HG03442 (cell line): ENCODE data around the gene ACTN3.
A peak's percentile ranks its signal among the peaks of the same experiment; 100 is the strongest.
"Not testable (repeated sequence)": the region's sequence is repeated elsewhere in the genome, so short reads cannot be mapped to it uniquely, and the experiment has no call there.

Source experiments
- ATAC-seq: cut with Tn5 transposase; IDR thresholded peaks from one replicate; pipeline ENCODE4 v1.9.1; 2021; ENCODE audit warnings: mild to moderate bottlenecking, moderate library complexity; ENCODE audit not compliant: unreplicated experiment

The ACTN3 gene

DNA sequence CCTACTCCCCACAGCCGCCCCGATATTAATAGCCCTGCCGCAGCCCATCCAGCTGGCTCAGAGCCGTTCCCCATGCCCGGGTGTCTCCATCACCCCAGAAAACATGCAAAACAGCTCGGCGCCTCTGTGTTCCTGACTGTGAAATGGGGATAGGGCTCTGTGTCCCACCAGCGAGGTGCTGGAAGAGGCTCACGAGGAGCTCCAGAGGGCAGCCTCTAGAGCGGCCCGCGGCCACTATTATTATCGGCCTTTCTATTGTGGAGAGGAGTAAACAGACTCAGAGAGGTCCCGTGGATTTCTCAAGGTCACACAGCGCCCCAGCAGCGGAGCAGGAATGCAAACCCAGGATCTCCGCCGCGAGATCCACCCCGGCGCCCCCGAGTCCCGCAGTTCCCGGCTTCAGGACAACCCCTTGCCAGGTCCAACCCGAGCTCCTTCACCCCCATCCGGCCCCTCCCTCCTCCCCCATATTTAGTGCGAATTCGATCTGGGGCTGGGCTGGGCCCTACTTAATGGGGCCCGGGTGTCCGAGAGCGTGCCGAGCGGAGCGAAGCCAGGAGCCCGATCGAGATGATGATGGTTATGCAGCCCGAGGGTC lies at the start of gene ACTN3:
Gene ACTN3, plus strand, starts transcription at position 536 of the 598 bp plus-strand sequence. Its CDS starts 35 bp downstream, at position 571.
- ATAC-seq = no peak

GRCh38 chr11:66497206-66497605 lies 49.5 kb upstream of the ACTN3 start:
- ATAC-seq = no peak

DNA sequence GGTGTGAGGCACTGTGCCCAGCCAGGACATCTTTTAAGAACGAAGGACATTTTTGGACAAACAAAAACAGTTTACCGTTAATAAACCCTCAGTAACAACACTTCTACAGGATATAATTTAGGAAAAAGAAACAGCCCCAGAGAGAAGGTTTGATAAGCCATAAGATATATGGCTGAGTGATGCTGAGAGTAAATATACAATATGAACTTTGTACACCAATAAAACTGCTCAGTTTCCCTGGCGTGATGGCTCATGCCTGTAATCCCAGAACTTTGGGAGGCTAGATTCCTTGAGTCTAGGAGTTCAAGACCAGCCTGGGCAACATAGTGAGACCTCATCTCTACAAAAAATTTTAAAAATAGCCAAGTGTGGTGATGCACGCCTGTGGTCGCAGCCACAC lies 48.2 kb upstream of the ACTN3 start:
- ATAC-seq = no peak

DNA sequence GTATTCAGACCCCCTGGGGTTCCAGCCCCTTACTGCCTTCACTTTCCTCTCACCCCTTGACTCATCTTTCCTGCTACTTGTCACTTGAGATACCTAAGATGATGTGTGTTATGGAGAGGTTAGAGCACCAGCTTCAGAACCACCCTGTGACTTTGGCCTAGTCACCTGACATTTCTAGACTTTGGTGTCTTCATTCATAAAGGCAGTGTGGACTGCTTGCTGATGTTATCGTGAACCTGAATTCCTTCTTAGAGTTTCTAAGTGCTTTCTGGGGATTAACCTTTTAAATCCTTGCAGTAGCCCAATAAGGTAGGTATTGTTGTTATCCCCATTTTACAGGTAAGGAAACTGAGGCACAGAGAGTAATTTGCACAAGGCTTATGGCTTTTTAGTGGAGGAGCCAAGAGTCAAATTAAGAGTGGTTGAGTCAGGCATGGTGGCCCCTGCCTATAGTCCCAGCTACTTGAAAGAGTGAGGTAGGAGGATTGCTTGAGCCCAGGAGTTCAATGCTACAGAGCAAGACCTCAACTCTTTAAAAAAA lies 41.4 kb upstream of the ACTN3 start:
- ATAC-seq = no peak

DNA sequence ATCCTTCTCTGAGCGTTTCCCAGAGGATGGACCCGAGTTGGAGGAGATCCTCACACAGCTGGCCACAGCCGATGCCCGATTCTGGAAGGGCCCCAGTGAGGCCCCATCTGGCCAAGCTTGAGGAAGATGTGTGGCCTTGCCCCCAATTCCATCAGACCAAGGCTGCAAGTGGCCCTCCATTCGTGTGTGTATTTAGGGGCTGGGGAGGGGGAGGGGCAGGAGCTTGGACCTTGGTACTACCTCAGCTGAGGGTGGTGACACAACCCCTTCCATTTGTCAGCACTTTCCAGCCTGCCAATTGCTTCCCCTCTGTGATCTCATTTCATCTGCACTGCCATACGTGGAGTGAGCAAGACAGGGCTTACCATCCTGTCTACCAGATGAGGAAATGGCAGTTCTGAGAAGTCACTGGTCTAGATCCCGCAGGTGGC lies 37.6 kb upstream of the ACTN3 start:
- no peak for ATAC-seq

GRCh38 chr11:66510271-66510989 lies 36.3 kb upstream of the ACTN3 start, which contains the start of gene BBS1:
Gene BBS1, plus strand, starts transcription at chr11:66510635. Its CDS starts 25 bp downstream, at chr11:66510660.
- ATAC-seq = peak; percentile 85

DNA sequence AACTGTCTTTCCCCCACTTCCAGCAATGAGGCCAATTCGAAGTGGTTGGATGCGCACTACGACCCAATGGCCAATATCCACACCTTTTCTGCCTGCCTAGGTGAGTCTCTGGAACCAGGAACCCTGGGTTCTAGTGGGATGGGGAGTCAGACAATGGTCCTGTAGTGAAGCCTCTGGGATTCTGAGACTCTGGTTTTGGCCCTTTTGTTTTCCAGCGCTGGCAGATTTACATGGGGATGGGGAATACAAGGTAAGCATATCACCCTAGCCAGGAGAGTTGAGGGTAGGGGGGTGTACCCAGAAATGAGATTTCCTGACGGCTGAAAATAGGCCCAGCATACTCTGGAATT lies 35.7 kb upstream of the ACTN3 start:
- no peak for ATAC-seq

DNA sequence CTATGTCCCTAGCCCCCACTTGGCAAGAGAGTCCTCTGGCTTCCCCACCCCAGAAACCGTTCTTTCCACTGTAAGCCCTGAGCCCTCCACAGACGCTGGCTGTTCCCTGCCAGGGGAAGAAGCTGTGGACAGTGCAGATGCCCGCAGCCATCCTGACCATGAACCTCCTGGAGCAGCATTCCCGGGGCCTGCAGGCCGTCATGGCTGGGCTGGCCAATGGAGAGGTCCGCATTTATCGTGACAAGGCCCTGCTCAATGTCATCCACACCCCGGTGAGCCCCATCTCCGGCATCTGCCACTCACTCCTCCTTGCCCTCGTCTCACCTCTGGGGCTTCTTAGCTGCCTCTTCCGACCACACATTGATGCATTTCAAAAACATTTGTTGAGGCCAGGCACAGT lies 23.1 kb upstream of the ACTN3 start:
- ATAC-seq = no peak

- ATAC-seq = no peak
These were observed 22.2 kb upstream of the ACTN3 start for GRCh38 chr11:66524304-66525040.

DNA sequence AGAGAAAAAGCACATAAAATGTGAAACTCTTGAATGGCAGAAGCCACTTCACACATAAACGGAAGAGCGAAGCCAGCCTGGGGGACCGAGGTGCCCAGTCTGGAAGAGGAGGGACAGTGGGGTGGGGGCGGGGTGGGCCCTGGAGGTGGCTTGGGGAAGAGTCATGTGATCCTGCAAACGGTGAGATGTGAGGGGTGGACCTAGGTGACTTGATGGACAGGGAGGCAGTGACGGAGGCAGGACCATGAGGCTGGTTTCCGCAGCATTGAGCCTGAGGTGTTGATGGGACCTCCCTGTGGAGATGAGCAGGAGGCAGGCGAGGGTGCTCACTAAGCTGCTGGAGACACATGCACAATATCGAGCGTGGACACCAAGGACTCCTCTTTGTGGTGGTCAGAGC lies 17.6 kb upstream of the ACTN3 start:
- ATAC-seq = no peak

DNA sequence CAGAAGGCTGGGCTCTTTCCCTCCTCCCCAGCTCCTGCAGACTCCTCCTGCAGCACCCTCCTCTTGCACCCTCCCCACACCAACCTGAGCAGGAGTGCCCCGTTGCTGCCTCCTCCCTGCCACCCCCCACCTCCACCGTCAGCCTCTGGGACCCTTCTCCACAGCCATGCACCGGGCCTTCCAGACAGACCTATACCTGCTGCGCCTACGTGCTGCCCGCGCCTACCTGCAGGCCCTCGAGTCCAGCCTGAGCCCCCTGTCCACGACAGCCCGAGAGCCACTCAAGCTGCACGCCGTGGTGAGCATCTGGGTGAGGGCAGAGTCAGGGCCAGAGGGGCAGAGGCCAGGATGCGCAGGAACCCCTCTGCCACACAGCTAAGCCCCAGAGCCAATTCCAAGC lies 17.0 kb upstream of the ACTN3 start:
- no peak for ATAC-seq

GRCh38 chr11:66530927-66531709 lies 15.6 kb upstream of the ACTN3 start:
- ATAC-seq = no peak

GRCh38 chr11:66531841-66532240 lies 14.9 kb upstream of the ACTN3 start:
- ATAC-seq = no peak

- no peak for ATAC-seq
These were observed 13.9 kb upstream of the ACTN3 start for GRCh38 chr11:66532784-66533183.

- no peak for ATAC-seq
These were observed 7.4 kb upstream of the ACTN3 start for GRCh38 chr11:66539170-66539869.

- no peak for ATAC-seq
These were observed 6.9 kb upstream of the ACTN3 start for GRCh38 chr11:66539870-66540213.

DNA sequence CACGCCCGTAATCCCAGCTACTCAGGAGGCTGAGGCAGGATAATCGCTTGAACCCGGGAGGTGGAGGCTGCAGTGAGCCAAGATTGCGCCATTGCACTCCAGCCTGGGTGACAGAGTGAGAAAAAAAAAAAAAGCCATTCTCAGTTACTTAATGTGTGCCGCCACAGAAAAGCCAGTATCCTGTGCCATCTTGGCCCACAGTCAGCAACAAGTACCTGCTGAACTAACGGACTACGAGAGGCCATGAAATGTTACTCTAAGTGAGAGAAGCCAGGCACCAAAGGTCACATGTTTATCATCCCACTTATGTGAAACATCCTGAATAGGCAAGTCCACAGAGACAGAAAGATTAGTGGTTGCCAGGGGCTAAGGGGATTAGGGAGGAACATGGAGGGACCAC lies 6.1 kb upstream of the ACTN3 start:
- not testable (repeated sequence) for ATAC-seq

DNA sequence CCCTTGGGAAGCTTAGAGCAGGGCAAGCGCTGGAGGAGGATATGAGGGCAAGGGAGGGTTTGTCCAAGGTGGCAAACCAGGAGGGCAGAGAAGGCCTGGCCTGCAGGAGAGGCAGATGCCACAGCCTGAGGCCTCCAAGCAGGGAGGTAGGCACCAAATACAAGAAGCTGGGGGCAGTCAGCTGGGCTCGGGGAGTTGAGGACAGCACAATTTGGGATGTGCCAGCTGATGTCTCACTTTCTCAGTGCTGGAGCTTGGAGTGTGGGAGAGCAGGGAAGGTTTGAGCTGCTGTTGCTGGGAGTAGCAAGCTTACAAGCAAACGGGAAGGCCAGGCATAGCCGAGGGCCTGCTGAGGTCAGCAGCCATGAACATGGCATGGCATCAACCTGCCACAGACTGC lies 4.8 kb upstream of the ACTN3 start:
- ATAC-seq = no peak

- ATAC-seq = no peak
These were observed 4.3 kb upstream of the ACTN3 start for GRCh38 chr11:66542362-66542761.
